Right hindlimb (tissue), 1 donor: ENCODE measurements around the gene LINC00632.
"Not testable (repeated sequence)": the region's sequence is repeated elsewhere in the genome, so short reads cannot be mapped to it uniquely, and the experiment has no call there.

ENCODE experiments used
- DNase-seq: peaks from one replicate; pipeline ENCODE4 v3.0.0-alpha.2; 2018

LINC00632 gene

DNA sequence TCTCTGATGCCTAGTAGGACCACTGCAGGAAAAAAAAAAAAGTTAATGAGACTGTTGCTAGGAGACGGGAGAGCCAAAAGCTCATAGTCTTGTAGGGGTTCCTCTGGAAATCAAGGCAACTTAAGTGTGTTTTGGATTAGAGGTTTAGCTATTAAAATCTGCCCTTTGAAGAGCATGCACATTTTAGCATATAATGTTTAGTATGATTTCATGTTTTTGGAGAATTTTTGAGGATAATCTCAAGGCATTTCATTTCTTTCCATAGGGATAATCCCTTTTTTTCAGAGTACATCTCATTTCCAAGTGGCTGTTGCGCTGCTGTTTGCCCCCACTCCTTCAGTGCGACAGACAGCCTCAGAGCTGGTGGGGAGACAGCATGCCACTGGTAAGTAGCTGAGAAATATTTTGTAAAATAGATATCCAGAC lies at the start of gene LINC00632:
Gene LINC00632 (plus strand): TSS at position 339 of the 426 bp plus-strand sequence.
- peak; percentile 38 for DNase-seq

GRCh38 chrX:140661643-140662042 lies 47.9 kb upstream of the LINC00632 start:
- DNase-seq = no peak

GRCh38 chrX:140664939-140665338 lies 44.6 kb upstream of the LINC00632 start:
- no peak for DNase-seq

GRCh38 chrX:140672840-140673731 lies 36.5 kb upstream of the LINC00632 start:
- DNase-seq = no peak

- DNase-seq = no peak
These were observed 21.9 kb upstream of the LINC00632 start for GRCh38 chrX:140687706-140688105.

- DNase-seq = not testable (repeated sequence)
These were observed 18.0 kb upstream of the LINC00632 start for GRCh38 chrX:140691596-140691995.

GRCh38 chrX:140697618-140698017 lies 11.9 kb upstream of the LINC00632 start:
- DNase-seq = no peak

DNA sequence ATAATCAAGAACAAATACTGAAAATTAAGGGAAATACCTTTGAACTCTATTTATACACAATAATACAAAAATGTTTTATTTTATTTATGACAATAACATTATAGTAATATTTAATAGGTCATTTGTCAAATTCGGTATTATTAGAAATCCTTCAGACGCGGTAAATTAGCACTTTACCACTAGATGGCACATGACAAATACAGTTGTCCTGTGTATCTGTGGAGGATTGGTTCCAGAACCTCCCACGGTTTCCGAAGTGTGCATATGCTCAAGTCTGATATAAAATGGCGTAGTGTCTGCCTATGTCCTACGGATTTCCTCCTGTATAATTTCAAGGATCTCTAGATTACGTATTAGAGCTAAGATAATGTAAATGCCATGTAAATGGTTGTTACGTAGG lies 8.1 kb upstream of the LINC00632 start:
- no peak for DNase-seq

GRCh38 chrX:140710710-140711109 lies 1.2 kb downstream of the LINC00632 start:
- DNase-seq = peak; percentile 68

DNA sequence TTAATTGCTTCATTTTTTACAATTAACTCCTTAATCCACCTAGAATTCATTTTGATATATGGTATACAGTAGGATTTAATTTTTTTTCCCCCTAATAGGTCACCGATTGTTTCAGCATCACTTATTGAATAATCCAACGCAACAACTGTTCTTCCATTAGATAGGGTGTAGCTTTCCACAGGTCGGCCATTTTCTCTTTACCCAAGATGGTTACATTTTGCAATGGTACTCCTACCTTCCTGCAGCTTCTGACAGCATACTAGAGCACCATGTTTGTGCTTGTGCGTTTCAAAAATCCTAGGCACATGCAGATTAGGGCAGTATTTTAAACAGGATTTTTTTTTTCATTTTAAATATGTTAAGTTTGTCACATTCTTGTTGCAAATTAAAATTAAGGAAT lies 2.3 kb downstream of the LINC00632 start:
- DNase-seq = no peak

GRCh38 chrX:140712413-140713173 lies 3.0 kb downstream of the LINC00632 start:
- peak; percentile 94 for DNase-seq

DNA sequence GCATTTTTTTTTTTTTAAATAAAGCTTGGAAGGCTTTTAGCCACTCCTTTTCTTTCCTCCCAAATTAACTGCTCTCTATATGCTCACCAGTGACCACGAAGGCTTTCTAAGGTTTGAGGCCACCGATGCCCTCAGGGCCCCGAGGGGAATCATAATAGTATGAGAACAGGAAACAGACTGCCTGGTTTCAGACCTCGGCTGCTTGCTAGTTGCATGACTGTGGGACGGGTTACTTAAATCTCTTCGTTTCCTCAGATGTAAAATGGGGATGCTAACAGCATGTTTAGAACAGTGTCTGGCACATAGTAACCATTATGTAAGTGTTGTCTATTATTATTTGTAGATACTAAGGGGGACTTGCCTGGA lies 3.6 kb downstream of the LINC00632 start:
- no peak for DNase-seq

DNA sequence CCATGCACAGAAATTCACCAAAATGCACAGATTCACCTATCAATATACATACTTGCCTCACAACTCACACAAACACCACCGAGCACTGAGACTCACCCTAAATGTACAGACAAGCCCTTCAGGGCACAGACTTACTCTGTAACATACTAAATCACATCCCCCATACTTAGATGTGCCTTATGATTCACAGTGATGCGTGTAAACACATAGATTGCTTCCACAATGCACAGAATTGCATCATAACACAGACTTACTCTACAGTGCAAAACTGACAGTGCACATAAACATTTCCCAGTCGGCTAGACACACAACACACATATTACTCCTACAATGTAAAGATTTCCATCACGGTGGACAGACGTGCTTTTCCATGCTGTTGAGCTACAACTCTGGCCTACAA lies 6.2 kb downstream of the LINC00632 start:
- no peak for DNase-seq

- no peak for DNase-seq
These were observed 13.7 kb downstream of the LINC00632 start for GRCh38 chrX:140723121-140723715.

- no peak for DNase-seq
These were observed 14.8 kb downstream of the LINC00632 start for GRCh38 chrX:140724309-140724708.

GRCh38 chrX:140724736-140725135 lies 15.2 kb downstream of the LINC00632 start:
- DNase-seq = no peak

- no peak for DNase-seq
These were observed 15.9 kb downstream of the LINC00632 start for GRCh38 chrX:140725500-140725899.

DNA sequence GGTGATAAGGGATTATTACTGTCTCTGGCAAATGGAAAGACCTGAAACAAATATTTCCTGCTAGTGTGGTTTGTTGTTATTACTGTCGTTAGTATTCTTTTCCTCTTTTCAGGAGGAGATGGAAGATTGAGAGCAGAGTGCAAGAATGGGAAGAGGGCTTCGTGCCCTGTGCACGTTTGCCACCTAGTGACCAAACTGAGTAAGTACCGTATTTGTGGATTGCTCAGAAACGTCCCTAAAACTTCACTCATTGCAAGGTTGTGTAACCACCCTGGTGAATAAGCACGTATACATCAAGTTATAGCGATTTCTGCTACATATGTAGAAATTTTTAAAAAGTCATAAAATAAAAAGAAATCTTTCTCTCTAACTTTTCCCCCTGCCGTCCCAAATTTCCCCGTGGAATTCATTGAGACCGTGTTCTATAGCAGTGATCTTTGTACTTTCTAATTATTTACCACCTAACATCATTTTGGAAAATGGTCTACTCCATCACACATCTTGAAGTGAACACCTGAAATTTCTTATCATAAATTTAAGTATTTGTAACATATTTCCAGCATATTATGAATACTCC lies 24.3 kb downstream of the LINC00632 start:
- peak; percentile 39 for DNase-seq

- no peak for DNase-seq
These were observed 34.5 kb downstream of the LINC00632 start for GRCh38 chrX:140744085-140744484.

GRCh38 chrX:140756941-140757340 lies 47.4 kb downstream of the LINC00632 start:
- no peak for DNase-seq

DNA sequence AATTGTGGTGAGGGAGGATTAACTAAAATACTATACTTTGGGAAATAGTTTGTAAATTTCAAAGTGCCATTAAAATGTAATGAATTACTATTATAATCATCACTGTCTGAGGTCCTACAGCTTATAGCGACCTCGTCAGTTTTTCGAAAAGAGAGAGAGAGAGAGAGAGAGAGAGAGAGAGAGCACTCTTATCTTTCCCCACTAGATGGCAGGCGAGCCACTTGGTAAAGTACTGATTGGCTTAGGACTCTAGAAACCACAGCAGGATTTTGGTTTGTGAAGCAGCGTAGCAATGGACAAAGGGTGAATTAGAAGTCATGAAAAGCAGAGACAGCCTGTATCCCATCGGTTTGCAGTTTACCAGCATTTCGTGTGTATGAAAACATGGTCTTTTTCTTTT lies 52.5 kb downstream of the LINC00632 start:
- peak; percentile 71 for DNase-seq

DNA sequence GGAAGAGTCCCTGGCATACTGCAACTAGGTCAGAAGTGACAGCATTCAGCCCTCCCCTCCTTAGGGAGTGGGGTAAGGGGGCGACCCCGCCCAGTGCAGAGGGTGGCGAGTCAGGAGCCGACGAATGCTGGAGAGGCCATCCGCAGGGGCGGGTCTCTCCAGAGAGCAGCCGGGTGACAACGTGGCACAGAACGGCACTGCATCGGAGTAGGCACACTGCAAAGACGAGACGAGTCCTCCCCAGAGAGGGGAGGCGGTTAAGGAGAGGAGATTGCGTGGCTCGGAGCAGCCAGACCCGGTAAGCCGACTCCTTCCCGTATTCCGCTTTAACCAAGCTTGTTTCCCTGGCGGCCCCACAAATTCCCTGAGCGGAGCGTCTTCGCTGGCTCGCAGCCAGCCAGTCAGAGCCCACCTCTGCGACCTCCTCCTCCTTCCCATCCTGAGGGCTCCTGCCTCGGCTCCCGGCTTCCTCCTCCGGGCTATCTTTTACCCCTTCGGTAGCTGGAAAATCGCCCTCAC lies 54.9 kb downstream of the LINC00632 start:
- peak; percentile 72 for DNase-seq
